ENCODE measurements around the gene IL4I1.

IL4I1 gene

GRCh38 chr19:49892716-49893115 lies 4.0 kb downstream of the IL4I1 start:
- H3K4me3 ChIP-seq (ENCODE audit: low read depth, low read length), result no peak overlapping the region
- peaks cover 5% of the 10 kb centered on the region; the same call in 1 of the 2 replicates for H3K27me3 ChIP-seq (ENCODE audit: control insufficient read depth, insufficient read depth, low read length)
- H3K9me3 ChIP-seq (ENCODE audit: control insufficient read depth, insufficient read depth, low read length), result no peaks in the 10 kb centered on the region
- H3K27ac ChIP-seq (ENCODE audit: low read depth, low read length), result no peak overlapping the region
- H3K4me1 ChIP-seq (ENCODE audit: control insufficient read depth, insufficient read depth, low read length), result peaks cover 6% of the 10 kb centered on the region; the same call in 1 of the 2 replicates
- H3K36me3 ChIP-seq (ENCODE audit: control insufficient read depth, insufficient read depth, low read length), result no peaks in the 10 kb centered on the region
- H3K9ac ChIP-seq (ENCODE audit: low read depth, low read length), result no peak overlapping the region

DNA sequence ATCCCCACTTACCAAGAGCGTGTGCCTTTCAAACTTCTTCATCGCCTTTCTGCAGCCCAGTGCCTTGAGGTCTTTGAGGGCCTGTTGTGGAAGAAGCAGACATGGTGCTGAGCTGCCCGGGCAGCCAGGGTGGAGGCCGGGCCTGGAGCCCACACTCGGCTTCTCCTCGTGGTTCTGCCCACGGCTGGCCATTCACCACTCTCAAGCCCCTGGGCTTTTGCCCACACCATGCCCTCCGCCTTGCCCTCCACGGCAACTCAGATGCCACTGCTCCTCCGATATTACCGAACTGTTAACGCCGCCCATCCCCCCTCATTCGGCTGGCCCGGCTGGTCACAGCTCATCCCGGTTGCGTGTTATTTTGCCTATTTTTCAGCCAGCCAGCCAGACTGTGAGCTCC lies 5.3 kb downstream of the IL4I1 start:
- Histone ChIP-seq H3K9me3 (ENCODE audit: control insufficient read depth, insufficient read depth, low read length) (no peaks in the 10 kb centered on the region), H3K27me3 (ENCODE audit: control insufficient read depth, insufficient read depth, low read length) (peaks cover 5% of the 10 kb centered on the region; the same call in 1 of the 2 replicates), H3K4me3 (ENCODE audit: low read depth, low read length) (no peak overlapping the region), H3K36me3 (ENCODE audit: control insufficient read depth, insufficient read depth, low read length) (peaks cover 2% of the 10 kb centered on the region; the same call in 1 of the 2 replicates), H3K27ac (ENCODE audit: low read depth, low read length) (no peak overlapping the region), H3K4me1 (ENCODE audit: control insufficient read depth, insufficient read depth, low read length) (peaks cover 6% of the 10 kb centered on the region; the same call in 1 of the 2 replicates), H3K9ac (ENCODE audit: low read depth, low read length) (no peak overlapping the region)

DNA sequence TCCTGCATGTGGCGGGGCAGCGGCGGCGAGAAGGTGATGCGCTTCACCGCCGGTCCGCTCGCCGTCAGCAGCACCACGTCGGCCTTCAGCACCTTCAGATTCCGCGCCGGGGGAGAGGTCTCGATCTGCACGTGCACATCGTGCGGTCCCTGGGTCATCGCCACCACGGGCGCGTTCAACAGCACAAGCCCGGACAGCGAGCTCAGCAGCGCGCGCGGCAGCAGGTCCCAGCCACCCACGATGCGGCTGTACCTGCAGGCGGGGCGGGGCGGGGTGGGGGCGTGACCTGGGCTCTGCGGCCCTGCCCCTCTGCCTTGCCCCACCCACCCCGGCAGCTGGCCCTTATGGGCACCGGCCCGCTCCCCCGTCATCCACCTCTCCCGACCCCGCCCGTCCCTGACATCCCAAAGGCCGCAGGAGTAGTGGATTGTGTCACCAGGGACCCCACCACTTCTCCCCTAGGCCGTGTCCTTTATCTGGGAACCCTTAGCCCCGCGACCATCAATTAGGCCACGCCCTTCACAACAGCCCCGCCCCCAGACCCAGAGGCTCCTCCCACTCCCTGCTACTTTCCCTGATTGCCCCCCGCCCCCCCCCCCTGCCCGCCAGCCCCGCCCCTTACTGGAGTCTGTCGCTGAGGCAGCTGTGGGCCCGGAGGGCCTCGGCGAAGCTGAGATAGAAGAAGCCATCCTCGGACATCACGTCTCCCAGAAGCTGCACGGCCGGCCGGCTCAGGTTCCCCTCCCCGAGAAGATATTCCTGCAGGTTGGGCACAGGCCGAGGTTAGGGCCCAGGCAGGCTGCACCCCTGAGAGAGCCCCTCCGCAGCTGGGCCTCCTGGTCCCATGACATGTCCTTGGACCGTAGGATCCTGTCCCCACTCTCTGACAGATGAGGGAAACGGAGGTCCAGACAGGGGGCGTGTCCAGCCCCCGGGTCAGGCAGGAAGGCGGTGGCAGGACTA lies 6.1 kb downstream of the IL4I1 start:
- H3K9ac ChIP-seq (ENCODE audit: low read depth, low read length), result no peak overlapping the region
- H3K4me3 ChIP-seq (ENCODE audit: low read depth, low read length), result peak overlapping the region; percentile 64
- H3K27ac ChIP-seq (ENCODE audit: low read depth, low read length), result peak overlapping the region; percentile 55
- no peaks in the 10 kb centered on the region for H3K9me3 ChIP-seq (ENCODE audit: control insufficient read depth, insufficient read depth, low read length)
- H3K36me3 ChIP-seq (ENCODE audit: control insufficient read depth, insufficient read depth, low read length), result peaks cover 6% of the 10 kb centered on the region
- H3K27me3 ChIP-seq (ENCODE audit: control insufficient read depth, insufficient read depth, low read length), result peaks cover 5% of the 10 kb centered on the region; the same call in 1 of the 2 replicates
- H3K4me1 ChIP-seq (ENCODE audit: control insufficient read depth, insufficient read depth, low read length), result peaks cover 6% of the 10 kb centered on the region; the same call in 1 of the 2 replicates

- H3K36me3 ChIP-seq (ENCODE audit: control insufficient read depth, insufficient read depth, low read length), result peaks cover 12% of the 10 kb centered on the region
- peak overlapping the region; percentile 64 for H3K4me3 ChIP-seq (ENCODE audit: low read depth, low read length)
- H3K9ac ChIP-seq (ENCODE audit: low read depth, low read length), result no peak overlapping the region
- H3K4me1 ChIP-seq (ENCODE audit: control insufficient read depth, insufficient read depth, low read length), result peaks cover 6% of the 10 kb centered on the region; the same call in 1 of the 2 replicates
- peaks cover 5% of the 10 kb centered on the region; the same call in 1 of the 2 replicates for H3K27me3 ChIP-seq (ENCODE audit: control insufficient read depth, insufficient read depth, low read length)
- no peaks in the 10 kb centered on the region for H3K9me3 ChIP-seq (ENCODE audit: control insufficient read depth, insufficient read depth, low read length)
- H3K27ac ChIP-seq (ENCODE audit: low read depth, low read length), result peak overlapping the region; percentile 55
Measured at GRCh38 chr19:49889687-49890348, 6.9 kb downstream of the IL4I1 start.

DNA sequence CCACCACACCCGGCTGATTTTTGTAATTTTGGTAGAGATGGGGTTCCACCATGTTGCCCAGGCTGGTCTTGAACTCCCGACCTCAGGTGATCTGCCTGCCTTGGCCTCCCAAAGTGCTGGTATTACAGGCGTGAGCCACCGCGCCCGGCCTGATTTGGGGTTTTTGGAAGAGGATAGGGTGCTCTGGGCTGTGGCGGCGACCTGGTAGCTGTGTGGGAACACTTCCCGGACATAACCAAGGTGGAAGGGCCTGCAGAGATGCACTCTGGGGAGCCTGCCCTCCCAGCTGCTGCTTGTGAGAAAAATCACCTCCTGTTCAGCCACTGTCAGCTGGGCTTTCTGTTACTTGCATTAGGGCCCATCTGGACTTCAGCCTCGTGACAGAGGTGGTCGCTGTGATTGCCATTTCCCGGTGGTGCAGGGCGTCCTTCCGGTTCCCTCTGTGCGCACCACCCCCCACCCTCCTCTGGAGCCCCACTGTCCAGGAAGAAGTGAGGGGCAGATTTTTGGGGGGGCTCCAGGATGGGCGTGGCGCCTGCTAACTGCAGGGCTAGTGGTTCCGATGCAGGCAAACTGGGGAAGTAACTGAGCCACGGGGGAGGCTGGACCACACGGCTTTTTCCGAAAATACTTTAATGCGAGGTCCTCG lies 7.5 kb downstream of the IL4I1 start:
- Histone ChIP-seq H3K36me3 (ENCODE audit: control insufficient read depth, insufficient read depth, low read length) (peaks cover 19% of the 10 kb centered on the region), H3K27ac (ENCODE audit: low read depth, low read length) (no peak overlapping the region), H3K9ac (ENCODE audit: low read depth, low read length) (no peak overlapping the region), H3K9me3 (ENCODE audit: control insufficient read depth, insufficient read depth, low read length) (no peaks in the 10 kb centered on the region), H3K27me3 (ENCODE audit: control insufficient read depth, insufficient read depth, low read length) (peaks cover 5% of the 10 kb centered on the region; the same call in 1 of the 2 replicates), H3K4me1 (ENCODE audit: control insufficient read depth, insufficient read depth, low read length) (peaks cover 6% of the 10 kb centered on the region; the same call in 1 of the 2 replicates), H3K4me3 (ENCODE audit: low read depth, low read length) (no peak overlapping the region)

DNA sequence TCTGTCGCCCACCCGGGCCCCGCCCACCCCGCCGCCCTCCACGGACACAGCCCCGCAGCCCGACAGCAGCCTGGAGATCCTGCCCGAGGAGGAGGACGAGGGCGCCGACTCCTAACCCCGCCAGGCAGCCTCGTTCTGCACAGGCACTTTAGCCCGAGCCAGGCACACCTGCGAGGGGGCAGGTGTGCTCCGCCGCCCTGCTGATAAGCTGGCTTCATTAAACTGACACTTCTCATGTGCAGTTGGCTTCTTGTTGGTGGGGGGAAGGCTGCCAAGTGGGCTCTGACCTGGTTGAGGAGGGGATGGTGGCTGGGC lies 8.2 kb downstream of the IL4I1 start:
- Histone ChIP-seq H3K9me3 (ENCODE audit: control insufficient read depth, insufficient read depth, low read length) (no peaks in the 10 kb centered on the region), H3K9ac (ENCODE audit: low read depth, low read length) (no peak overlapping the region), H3K27me3 (ENCODE audit: control insufficient read depth, insufficient read depth, low read length) (peaks cover 5% of the 10 kb centered on the region; the same call in 1 of the 2 replicates), H3K27ac (ENCODE audit: low read depth, low read length) (no peak overlapping the region), H3K4me1 (ENCODE audit: control insufficient read depth, insufficient read depth, low read length) (peaks cover 6% of the 10 kb centered on the region; the same call in 1 of the 2 replicates), H3K4me3 (ENCODE audit: low read depth, low read length) (no peak overlapping the region), H3K36me3 (ENCODE audit: control insufficient read depth, insufficient read depth, low read length) (peaks cover 26% of the 10 kb centered on the region)

DNA sequence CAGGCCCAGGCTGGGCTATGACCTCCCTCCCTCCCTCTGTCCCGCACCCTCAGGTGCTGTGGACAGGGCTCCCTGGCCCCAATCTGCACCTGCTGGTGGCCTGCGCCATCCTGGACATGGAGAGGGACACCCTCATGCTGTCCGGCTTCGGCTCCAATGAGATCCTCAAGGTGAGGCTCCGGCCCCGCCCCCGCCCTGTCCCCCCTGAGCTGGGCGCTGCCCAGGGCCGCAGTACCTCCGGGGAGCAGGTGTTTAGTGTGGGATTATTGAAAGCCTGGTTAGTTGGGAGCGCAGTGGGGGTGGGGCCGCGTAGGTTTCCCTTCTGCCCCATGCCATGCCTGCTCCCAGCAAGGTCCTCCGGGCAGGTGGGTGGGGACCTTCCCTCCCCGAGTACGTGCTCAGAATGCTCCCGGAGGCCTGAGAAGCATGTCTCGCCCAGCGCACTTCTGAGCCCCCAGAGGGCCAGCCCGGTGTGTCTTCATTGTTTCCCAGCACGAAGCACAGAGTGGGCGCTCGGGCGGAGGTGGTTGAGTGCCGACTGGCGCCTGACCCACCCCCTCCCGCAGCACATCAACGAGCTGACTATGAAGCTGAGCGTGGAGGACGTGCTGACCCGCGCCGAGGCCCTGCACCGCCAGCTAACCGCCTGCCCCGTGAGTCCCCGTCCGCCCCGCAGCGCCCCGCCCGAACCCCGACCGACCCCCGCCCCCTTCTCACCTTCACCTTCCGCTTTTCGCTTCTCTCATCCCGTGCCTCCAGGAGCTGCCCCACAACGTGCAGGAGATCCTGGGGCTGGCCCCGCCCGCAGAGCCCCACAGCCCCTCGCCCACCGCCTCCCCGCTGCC lies 8.8 kb downstream of the IL4I1 start:
- no peak overlapping the region for H3K9ac ChIP-seq (ENCODE audit: low read depth, low read length)
- H3K36me3 ChIP-seq (ENCODE audit: control insufficient read depth, insufficient read depth, low read length), result peaks cover 32% of the 10 kb centered on the region
- H3K27ac ChIP-seq (ENCODE audit: low read depth, low read length), result no peak overlapping the region
- no peaks in the 10 kb centered on the region for H3K9me3 ChIP-seq (ENCODE audit: control insufficient read depth, insufficient read depth, low read length)
- peaks cover 5% of the 10 kb centered on the region; the same call in 1 of the 2 replicates for H3K27me3 ChIP-seq (ENCODE audit: control insufficient read depth, insufficient read depth, low read length)
- no peak overlapping the region for H3K4me3 ChIP-seq (ENCODE audit: low read depth, low read length)
- H3K4me1 ChIP-seq (ENCODE audit: control insufficient read depth, insufficient read depth, low read length), result peaks cover 6% of the 10 kb centered on the region; the same call in 1 of the 2 replicates

- H3K27me3 ChIP-seq (ENCODE audit: control insufficient read depth, insufficient read depth, low read length), result peaks cover 5% of the 10 kb centered on the region; the same call in 1 of the 2 replicates
- H3K9ac ChIP-seq (ENCODE audit: low read depth, low read length), result no peak overlapping the region
- H3K4me3 ChIP-seq (ENCODE audit: low read depth, low read length), result no peak overlapping the region
- H3K36me3 ChIP-seq (ENCODE audit: control insufficient read depth, insufficient read depth, low read length), result peaks cover 39% of the 10 kb centered on the region
- peaks cover 6% of the 10 kb centered on the region; the same call in 1 of the 2 replicates for H3K4me1 ChIP-seq (ENCODE audit: control insufficient read depth, insufficient read depth, low read length)
- H3K9me3 ChIP-seq (ENCODE audit: control insufficient read depth, insufficient read depth, low read length), result no peaks in the 10 kb centered on the region
- H3K27ac ChIP-seq (ENCODE audit: low read depth, low read length), result no peak overlapping the region
Measured at GRCh38 chr19:49887037-49887664, 9.5 kb downstream of the IL4I1 start.

- Histone ChIP-seq H3K27ac (ENCODE audit: low read depth, low read length) (peak overlapping the region; percentile 5), H3K9me3 (ENCODE audit: control insufficient read depth, insufficient read depth, low read length) (no peaks in the 10 kb centered on the region), H3K36me3 (ENCODE audit: control insufficient read depth, insufficient read depth, low read length) (peaks cover 62% of the 10 kb centered on the region), H3K4me3 (ENCODE audit: low read depth, low read length) (no peak overlapping the region), H3K4me1 (ENCODE audit: control insufficient read depth, insufficient read depth, low read length) (no peaks in the 10 kb centered on the region), H3K9ac (ENCODE audit: low read depth, low read length) (no peak overlapping the region), H3K27me3 (ENCODE audit: control insufficient read depth, insufficient read depth, low read length) (peaks cover 5% of the 10 kb centered on the region; the same call in 1 of the 2 replicates)
Measured at GRCh38 chr19:49884760-49885159, 11.9 kb downstream of the IL4I1 start.
